ENCODE measurements around the gene ARL6IP5.

ARL6IP5 gene

DNA sequence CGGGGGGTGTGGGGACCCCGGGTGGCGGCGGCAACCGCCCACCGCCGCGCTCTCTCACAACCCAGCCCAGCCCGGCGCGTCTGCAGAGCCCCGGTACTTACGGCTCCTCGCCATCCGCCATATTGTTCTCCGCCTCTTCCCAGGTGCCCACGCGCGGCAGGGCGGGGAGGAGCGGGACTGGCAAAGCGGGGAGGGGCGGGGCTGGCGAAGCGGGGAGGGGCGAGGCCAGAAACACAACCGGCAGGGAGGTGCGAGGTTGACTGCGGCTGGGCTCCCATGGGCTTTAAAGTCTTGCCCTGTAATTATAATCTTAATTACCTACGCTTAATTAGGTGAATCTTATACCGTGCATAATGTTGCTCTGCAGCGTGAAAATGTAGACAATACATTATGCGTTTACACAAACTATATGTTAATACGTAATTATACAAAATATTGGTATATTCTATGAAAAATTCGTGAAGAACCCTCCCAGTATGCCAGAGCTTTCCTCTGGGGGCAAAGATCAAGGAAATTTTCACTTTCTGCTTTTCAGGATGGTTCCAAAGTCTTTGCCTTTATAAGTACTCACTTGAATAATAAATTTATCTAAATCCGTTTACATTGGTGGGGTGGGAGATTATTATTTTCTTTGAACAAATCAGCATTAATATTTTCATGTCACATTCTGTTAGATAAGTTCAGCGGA, 4.4 kb upstream of the ARL6IP5 start, which contains the start of gene UBA3:
Gene UBA3 (minus strand): TSS at position 133 of the 688 bp plus-strand sequence. CDS start 12 bp downstream, at position 121.
- H3K4me3 Mint-ChIP-seq = peak within 1 kb of the TSS; percentile 83
- peak; percentile 92 for DNase-seq
- peaks cover 40% of the 10 kb centered on the region for H3K36me3 Mint-ChIP-seq (ENCODE audit: low read depth)
- H3K27me3 Mint-ChIP-seq = no peaks in the 10 kb centered on the region
- peak within 1 kb of the TSS; percentile 99 for H3K27ac Mint-ChIP-seq
- peaks cover 69% of the 10 kb centered on the region for H3K4me1 Mint-ChIP-seq (ENCODE audit: low read depth)
- no peaks in the 10 kb centered on the region for H3K9me3 Mint-ChIP-seq

DNA sequence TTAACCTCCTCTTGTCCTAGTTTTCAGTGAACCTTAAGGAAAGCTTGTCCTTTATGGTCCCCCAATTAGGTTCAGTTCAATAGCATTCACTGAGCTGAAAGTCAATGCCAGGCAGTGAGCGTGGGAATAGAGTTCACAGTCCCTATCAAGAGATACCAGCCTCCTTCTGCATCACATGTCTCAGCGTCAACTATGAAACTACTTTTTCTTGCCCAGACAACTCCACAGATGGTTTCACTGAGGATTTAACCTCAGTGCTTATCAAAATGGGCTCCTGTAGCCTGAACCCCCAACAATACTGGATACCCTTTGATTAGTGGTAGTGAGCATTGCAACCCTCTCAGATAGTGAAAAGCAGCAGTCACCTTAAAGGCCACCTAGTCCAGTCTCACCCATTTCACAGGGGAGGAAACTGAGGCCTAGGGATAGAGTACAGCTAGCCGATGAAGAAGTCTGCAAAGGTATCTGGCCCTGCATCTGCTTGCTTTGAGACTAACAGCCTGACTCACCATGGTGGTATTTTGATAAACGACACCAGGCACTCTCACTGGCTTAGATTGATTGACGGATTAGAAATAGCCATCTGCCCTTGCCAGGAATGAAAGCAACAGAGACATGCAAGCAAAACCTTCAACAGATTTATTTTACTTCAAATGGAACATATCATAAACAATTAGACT, 3.0 kb upstream of the ARL6IP5 start:
- peaks cover 41% of the 10 kb centered on the region for H3K36me3 Mint-ChIP-seq (ENCODE audit: low read depth)
- peak overlapping the region; percentile 99 for H3K27ac Mint-ChIP-seq
- no peak for DNase-seq
- H3K9me3 Mint-ChIP-seq = no peaks in the 10 kb centered on the region
- peak overlapping the region; percentile 96 for H3K4me3 Mint-ChIP-seq
- H3K4me1 Mint-ChIP-seq (ENCODE audit: low read depth) = peaks cover 65% of the 10 kb centered on the region
- H3K27me3 Mint-ChIP-seq = no peaks in the 10 kb centered on the region

DNA sequence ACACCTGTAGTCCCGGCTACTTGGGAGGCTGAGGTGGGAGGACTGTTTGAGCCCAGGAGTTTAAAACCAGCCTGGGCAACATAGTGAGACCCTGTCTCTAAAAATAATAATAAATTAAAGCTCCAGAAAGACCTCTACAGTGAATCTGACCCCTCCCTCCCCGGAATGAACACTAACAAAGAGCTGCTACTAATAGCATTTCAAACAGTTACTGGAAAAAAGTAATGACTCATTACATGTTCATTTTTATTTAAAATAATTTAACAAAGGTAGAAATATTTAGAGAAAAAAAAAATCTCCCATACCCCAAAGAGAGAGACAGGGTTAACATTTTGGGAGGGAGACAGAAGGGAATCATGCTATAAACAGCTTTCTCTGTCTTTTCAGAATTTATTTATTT, 2.4 kb upstream of the ARL6IP5 start:
- Mint-ChIP-seq H3K4me1 (ENCODE audit: low read depth) (peaks cover 64% of the 10 kb centered on the region), H3K27ac (peak overlapping the region; percentile 99), H3K27me3 (no peaks in the 10 kb centered on the region), H3K4me3 (peak overlapping the region; percentile 96), H3K9me3 (no peaks in the 10 kb centered on the region), H3K36me3 (ENCODE audit: low read depth) (peaks cover 42% of the 10 kb centered on the region)
- DNase-seq = no peak

DNA sequence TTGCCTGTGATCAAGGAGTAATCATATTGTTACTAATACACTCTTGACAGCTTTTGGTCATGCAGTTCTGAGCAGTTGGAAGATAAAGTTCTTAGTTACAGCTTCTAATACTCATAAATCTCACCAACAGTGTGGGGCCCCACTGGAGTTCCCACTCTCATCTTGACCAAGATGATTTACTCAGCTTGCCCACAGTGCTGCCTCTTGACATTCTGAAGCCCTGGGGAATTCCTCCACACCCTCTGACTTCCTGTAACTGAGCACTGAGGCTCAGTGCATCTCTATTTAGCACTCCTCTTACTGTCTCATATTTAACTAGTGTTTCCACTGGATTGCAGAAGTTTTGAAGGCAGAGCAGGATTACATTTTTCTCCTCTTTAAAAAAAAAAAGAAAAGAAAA, 1.9 kb upstream of the ARL6IP5 start:
- Mint-ChIP-seq H3K27ac (peak overlapping the region; percentile 99), H3K4me1 (ENCODE audit: low read depth) (peaks cover 64% of the 10 kb centered on the region), H3K4me3 (peak overlapping the region; percentile 96), H3K36me3 (ENCODE audit: low read depth) (peaks cover 41% of the 10 kb centered on the region), H3K9me3 (no peaks in the 10 kb centered on the region), H3K27me3 (no peaks in the 10 kb centered on the region)
- DNase-seq = peak; percentile 71

DNA sequence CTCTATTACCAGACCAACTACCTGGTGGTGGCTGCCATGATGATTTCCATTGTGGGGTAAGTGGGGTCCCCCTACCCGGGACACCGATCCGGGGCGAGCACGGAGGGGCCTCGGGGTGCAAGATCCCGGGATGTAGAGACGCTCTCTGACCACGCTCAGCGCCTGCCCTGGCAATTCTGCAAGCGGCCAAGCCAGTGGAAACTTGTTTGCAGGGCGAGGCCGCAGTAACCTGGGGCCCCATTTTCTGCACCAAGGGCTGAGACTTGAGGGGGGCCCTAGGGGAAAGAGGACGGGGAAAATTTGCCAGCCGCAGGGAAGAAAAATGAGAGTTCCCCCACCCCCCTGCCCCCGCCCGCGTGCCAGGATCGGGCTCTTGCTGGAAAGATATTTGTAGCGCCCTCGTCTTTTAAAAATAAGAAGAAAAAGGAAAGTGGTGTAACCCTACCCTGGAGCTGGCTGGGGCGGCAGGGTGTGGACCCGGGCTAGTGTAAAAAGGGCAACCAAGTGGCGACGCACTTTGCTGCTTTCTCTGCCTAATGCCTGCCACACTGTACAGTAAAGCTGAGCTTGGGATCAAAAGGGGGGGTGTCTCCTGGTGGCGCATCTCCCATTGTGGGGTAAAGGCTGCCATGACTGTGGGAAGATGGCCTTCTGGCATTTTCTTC, 563 bp downstream of the ARL6IP5 start:
- DNase-seq = peak; percentile 52
- no peaks in the 10 kb centered on the region for H3K9me3 Mint-ChIP-seq
- H3K36me3 Mint-ChIP-seq (ENCODE audit: low read depth) = peaks cover 51% of the 10 kb centered on the region
- H3K4me1 Mint-ChIP-seq (ENCODE audit: low read depth) = peaks cover 72% of the 10 kb centered on the region
- H3K27ac Mint-ChIP-seq = peak overlapping the region; percentile 99
- H3K4me3 Mint-ChIP-seq = peak overlapping the region; percentile 96
- H3K27me3 Mint-ChIP-seq = no peaks in the 10 kb centered on the region

DNA sequence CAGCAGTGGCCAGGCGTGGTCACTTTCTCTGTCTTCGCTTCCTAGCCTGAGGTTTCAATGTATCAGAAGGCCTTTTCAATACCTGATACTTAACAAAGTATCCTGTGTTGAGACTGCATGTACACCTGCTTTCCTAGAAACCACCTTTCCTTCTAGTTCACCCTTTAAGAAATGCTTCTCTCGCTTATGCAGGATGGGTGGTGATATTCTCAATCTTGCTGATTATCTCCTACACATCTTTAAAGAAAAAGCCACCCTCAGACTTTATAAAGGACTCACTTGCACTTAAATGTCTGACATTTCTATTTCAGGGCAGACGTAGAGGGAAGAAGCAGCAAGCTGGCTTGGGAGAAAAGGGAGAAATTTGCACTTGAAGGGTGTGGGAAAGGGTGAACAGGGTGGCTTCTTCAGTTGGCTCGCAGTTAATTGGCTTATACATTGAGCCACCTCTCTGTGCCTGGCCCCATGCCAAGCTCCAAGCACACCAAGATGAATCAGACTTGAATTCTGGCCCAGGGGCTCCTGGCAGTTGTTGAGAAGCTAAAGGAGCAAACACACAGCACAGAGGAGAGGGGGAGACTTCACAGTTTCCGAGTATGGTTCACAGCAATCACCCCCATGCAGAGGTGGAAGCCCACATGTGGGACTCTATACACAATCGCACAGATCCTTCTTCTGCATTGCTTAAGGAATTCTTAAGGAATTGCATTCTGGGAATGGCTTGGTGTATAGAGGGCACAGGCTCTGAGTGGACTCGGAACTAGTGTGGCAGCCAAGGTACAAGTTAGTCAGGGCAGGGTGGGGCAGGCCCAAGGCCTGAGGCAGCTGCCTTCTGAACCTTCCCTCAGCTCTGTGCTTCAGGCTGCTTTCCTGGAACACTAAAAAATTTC, 1.3 kb downstream of the ARL6IP5 start:
- peak; percentile 82 for DNase-seq
- Mint-ChIP-seq H3K27me3 (no peaks in the 10 kb centered on the region), H3K9me3 (no peaks in the 10 kb centered on the region), H3K36me3 (ENCODE audit: low read depth) (peaks cover 57% of the 10 kb centered on the region), H3K27ac (peak overlapping the region; percentile 99), H3K4me3 (peak overlapping the region; percentile 96), H3K4me1 (ENCODE audit: low read depth) (peaks cover 72% of the 10 kb centered on the region)

DNA sequence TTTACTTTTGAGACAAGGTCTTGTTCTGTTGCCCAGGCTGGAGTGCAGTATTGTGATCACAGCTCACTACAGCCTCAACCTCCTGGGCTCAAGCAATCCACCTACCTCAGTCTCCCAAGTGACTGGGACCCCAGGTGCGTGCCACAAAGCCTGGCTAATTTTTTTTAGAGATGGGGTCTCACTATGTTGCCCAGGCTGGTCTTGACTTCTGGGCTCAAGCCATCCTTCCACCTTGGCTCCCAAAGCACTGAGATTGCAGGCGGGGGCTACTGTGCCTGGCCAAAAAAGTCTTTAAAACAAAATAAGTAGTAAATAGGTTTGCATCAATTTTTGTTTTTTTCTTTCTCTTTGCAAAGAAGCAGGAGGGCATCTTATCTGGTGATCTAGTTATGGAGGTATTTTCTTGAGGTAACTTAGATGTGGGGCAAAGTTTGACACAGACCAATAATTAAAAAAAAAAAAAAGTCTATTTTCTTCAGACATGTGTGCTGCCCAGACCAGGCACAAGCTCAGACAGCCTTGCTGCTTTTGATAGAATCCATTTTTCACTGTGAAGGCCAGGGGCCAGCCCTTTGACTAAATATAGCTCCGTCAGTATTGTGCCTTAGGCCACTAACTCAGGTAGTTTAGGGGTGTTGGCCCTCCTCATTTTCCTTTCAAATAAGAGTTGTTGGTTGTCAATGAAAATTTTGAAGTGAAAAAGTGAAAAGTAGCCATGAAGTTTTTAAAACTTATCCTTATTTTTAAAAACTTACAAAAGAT, 2.5 kb downstream of the ARL6IP5 start:
- Mint-ChIP-seq H3K36me3 (ENCODE audit: low read depth) (peaks cover 65% of the 10 kb centered on the region), H3K9me3 (no peaks in the 10 kb centered on the region), H3K27ac (peak overlapping the region; percentile 99)

DNA sequence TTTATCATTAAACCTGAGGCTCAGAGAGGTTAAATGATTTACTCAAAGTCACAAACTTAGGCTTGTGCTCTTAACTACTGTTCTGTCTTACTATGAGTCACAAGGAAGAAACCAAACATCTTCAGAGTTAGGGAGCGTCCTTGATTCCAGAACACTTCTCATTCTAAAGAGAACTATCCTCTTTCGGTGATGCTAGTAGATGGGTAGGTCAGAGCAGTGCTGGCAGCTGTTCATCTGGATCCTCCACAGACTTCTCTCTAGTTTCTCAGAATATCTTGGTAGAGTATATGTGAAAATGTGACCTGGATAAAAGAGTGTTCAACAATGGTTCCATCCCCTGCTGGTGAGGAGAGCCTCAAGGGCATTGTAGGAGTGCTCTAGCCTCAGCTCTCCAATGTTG, 3.3 kb downstream of the ARL6IP5 start:
- DNase-seq = no peak
- peaks cover 71% of the 10 kb centered on the region for H3K4me1 Mint-ChIP-seq (ENCODE audit: low read depth)
- H3K27me3 Mint-ChIP-seq = no peaks in the 10 kb centered on the region
- H3K36me3 Mint-ChIP-seq (ENCODE audit: low read depth) = peaks cover 72% of the 10 kb centered on the region
- H3K27ac Mint-ChIP-seq = peak overlapping the region; percentile 99
- peak overlapping the region; percentile 96 for H3K4me3 Mint-ChIP-seq
- H3K9me3 Mint-ChIP-seq = no peaks in the 10 kb centered on the region

More for the DNA sequence above, 2.5 kb downstream of the ARL6IP5 start:
- Mint-ChIP-seq H3K4me1 (ENCODE audit: low read depth) (peaks cover 71% of the 10 kb centered on the region), H3K27me3 (no peaks in the 10 kb centered on the region), H3K4me3 (peak overlapping the region; percentile 96)
- no peak for DNase-seq

DNA sequence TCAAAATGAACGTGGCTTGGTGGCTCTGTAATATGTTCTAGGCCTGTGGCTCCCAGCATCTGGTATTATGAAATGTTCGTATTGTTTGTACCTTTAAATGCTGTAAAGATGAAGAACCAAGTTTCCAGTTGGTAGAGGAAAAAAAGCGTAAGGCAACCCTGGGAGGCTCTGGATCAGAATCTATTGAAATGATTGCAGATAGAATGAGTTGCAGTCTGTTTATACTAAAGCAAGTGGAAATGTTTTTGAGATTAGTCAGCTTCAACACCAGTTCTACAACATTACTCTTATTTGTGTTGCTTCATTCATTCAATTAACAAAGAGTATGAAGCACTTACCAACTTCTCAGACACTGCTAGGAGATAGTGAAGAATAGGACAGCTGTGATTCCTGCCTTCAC, 5.3 kb downstream of the ARL6IP5 start:
- H3K27me3 Mint-ChIP-seq = no peaks in the 10 kb centered on the region
- H3K4me1 Mint-ChIP-seq (ENCODE audit: low read depth) = peaks cover 74% of the 10 kb centered on the region
- no peak for DNase-seq
- peaks cover 86% of the 10 kb centered on the region for H3K36me3 Mint-ChIP-seq (ENCODE audit: low read depth)
- no peaks in the 10 kb centered on the region for H3K9me3 Mint-ChIP-seq
- H3K27ac Mint-ChIP-seq = peak overlapping the region; percentile 99
- H3K4me3 Mint-ChIP-seq = peak overlapping the region; percentile 96

DNA sequence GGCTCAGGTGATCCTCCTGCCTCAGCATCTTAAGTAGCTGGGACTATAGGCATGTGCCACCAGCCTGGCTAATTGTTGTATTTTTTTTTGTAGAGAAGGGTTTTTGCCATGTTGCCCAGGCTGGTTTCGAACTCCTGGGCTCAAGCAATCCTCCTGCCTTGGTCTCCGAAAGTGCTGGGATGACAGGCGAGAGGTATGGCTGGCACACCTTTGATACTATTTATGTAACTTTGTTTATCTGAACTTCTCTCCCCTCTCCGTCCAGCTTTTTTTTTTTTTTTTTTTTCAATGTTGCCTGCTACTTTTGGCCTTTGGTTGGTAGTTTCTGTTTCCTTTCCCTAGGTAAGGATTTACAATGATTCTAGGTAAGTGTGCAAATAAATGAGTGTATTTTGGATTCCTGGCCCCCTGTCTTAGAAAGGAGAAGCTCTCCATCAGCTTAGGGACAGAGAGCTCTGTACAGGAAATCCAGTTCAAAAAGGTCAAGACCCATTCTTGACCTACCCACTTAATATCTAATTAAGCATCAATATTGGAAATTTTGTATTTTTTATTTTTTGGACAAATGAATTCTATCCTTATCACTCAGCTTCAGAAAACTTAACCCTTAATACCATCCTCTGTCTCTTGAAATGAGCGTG, 6.8 kb downstream of the ARL6IP5 start:
- DNase-seq = no peak
- Mint-ChIP-seq H3K36me3 (ENCODE audit: low read depth) (peaks cover 83% of the 10 kb centered on the region), H3K4me3 (peak overlapping the region; percentile 70), H3K27ac (peak overlapping the region; percentile 96), H3K27me3 (no peaks in the 10 kb centered on the region), H3K4me1 (ENCODE audit: low read depth) (peaks cover 87% of the 10 kb centered on the region), H3K9me3 (no peaks in the 10 kb centered on the region)

DNA sequence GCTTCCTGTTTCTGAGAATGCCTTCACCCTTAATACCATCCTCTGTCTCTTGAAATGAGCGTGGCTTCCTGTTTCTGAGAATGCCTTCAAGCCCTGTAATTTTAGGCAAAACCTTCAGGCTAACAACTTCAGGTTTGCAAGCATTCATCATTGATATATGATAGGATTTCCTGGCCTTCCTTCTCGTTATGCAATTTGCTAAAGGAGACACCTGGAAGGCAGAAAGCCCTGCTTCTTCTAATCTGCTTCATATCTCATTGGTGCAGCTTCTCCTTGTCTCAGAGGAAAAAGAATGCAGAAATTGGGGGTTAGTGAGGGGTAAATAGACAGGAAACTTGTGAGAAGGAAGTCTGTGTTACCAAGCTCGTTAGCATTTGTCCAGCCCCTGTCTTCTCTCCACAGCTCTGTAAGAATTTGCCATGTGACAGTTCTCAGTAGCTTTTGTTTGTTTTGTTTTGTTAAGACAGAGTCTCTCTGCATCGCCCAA, 7.3 kb downstream of the ARL6IP5 start:
- Mint-ChIP-seq H3K4me3 (peak overlapping the region; percentile 70), H3K36me3 (ENCODE audit: low read depth) (peaks cover 86% of the 10 kb centered on the region), H3K9me3 (no peaks in the 10 kb centered on the region), H3K4me1 (ENCODE audit: low read depth) (peaks cover 92% of the 10 kb centered on the region), H3K27ac (peak overlapping the region; percentile 96), H3K27me3 (no peaks in the 10 kb centered on the region)
- DNase-seq = no peak

DNA sequence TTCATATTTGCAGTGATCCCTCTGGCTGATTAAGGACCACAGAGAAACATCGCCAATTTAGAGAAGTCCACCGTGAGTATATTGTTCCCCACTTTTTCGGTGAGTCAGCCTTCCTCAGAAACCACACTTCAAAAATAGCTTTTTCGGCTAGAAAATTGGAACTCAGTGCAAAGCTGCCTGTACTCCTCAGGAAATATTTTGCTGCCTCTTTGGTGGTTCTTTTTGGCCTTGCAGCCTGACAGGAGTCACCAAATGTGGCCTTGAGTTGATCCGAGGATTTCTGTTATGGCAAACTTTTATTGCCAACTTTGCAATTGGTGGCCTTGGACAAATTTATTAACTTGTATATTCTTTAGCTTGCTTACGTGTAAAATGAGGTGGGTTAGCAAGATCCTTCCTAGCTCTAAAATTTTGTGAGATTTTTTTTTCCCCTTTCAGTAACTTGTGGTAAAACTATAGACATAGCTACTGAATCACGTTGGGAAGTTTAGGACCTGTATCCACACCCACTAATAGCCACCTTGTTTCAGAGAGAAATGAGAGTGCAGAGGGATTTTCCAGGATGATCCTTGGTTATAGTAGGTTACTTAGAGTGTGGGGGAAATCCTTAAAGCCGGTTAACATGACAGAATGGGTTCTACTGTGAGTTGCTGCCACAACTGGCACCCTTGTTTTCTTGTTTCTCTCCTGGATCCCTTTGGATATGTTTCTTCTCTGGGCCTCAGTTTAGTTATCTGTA, 9.9 kb downstream of the ARL6IP5 start:
- peaks cover 79% of the 10 kb centered on the region for H3K36me3 Mint-ChIP-seq (ENCODE audit: low read depth)
- DNase-seq = no peak

More for the DNA sequence above, 9.9 kb downstream of the ARL6IP5 start:
- peaks cover 84% of the 10 kb centered on the region for H3K4me1 Mint-ChIP-seq (ENCODE audit: low read depth)
- no peaks in the 10 kb centered on the region for H3K27me3 Mint-ChIP-seq
- H3K9me3 Mint-ChIP-seq = no peaks in the 10 kb centered on the region
- peak overlapping the region; percentile 96 for H3K27ac Mint-ChIP-seq
- peak overlapping the region; percentile 70 for H3K4me3 Mint-ChIP-seq

Measured in activated T-cell treated with anti-CD3 and anti-CD28 coated beads, Interleukin-2, amount 50 U/mL, for 24 hours (primary cell).